ENCODE data around the gene ANKRD17. TPM values are rescaled to one million over a fixed set of nuclear protein-coding genes. Genes with fewer than 3 reads are reported as not detected.
A peak's percentile ranks its signal among the peaks of the same experiment; 100 is the strongest.

The ANKRD17 gene
- total and polyA plus RNA-seq, 9 of the 15 experiments (the other 6 are each of a cell fraction or from before 2014, with no cell fraction given): 25.5 to 86.9 (median 52.2) TPM

DNA sequence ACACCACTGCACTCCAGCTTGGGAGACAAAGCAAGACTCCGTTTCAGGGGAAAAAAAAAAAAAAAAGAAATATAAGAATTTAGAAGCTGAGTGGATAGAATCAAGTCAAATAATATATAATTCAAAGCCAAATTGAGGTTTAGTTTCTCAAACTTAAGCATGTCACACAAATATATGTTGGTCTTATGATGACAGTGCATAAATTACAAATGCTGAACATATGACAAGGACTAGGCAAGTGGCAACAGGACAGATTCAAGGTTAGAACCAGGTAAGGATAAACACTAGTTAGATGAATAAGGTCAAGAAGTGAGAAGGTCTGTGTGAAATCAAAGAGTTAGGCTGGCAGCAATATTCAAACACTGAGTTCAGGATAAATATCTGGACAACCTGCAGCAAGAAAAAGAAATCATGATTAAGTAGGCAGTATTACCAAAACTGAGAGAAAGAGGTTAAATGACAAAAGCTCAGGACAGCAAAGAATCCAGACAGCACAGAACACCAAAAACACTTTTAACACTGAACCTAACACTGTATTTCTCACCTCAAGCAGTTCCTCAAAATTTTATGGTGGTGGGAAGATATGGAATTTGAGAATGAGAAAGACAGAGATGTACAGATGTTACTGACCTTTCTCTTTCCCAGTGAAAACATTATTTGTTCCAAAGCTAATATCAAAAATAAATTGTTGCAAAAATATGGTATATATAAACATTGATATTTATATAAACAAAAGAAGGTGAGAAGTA lies 45.4 kb downstream of the ANKRD17 start (continued):
- TF ChIP-seq, protein P1, sequence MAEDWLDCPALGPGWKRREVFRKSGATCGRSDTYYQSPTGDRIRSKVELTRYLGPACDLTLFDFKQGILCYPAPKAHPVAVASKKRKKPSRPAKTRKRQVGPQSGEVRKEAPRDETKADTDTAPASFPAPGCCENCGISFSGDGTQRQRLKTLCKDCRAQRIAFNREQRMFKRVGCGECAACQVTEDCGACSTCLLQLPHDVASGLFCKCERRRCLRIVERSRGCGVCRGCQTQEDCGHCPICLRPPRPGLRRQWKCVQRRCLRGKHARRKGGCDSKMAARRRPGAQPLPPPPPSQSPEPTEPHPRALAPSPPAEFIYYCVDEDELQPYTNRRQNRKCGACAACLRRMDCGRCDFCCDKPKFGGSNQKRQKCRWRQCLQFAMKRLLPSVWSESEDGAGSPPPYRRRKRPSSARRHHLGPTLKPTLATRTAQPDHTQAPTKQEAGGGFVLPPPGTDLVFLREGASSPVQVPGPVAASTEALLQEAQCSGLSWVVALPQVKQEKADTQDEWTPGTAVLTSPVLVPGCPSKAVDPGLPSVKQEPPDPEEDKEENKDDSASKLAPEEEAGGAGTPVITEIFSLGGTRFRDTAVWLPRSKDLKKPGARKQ (CRISPR knock-in tag; IDR thresholded peaks at IDR 0.05): no peak
- TF ChIP-seq POLR2G (IDR thresholded peaks at IDR 0.05; ENCODE audit: low read depth, low read length) (no peak), ZNF668 (CRISPR knock-in tag; IDR thresholded peaks at IDR 0.05) (no peak), ZNF76 (CRISPR knock-in tag; IDR thresholded peaks at IDR 0.05; ENCODE audit: borderline replicate concordance) (no peak), SMAD3 (CRISPR knock-in tag; conservative IDR thresholded peaks at IDR 0.05) (no peak), TCF7 (IDR thresholded peaks at IDR 0.05; ENCODE audit: borderline replicate concordance) (no peak), TFAM (CRISPR knock-in tag; conservative IDR thresholded peaks at IDR 0.05) (no peak), MAFK (IDR thresholded peaks at IDR 0.05; ENCODE audit: low read length) (peak; percentile 52; the same call in 1 of the 2 replicates), SPI1 (IDR thresholded peaks at IDR 0.05; ENCODE audit: borderline replicate concordance, low read depth, low read length) (peak; percentile 63; the same call in 1 of the 2 replicates), SUPT5H (IDR thresholded peaks at IDR 0.05) (no peak), PCBP1 (IDR thresholded peaks at IDR 0.05; ENCODE audit: low read depth, low read length, poor library complexity, severe bottlenecking) (no peak), RBM34 (IDR thresholded peaks at IDR 0.05; ENCODE audit: borderline replicate concordance, insufficient read depth, low read length) (no peak), TSC22D4 (tag; IDR thresholded peaks at IDR 0.05) (no peak), HNRNPLL (IDR thresholded peaks at IDR 0.05; ENCODE audit: low read depth, low read length, poor library complexity, severe bottlenecking) (no peak), MAFF (IDR thresholded peaks at IDR 0.05; ENCODE audit: low read length) (peak; percentile 59)
